Activated CD4-positive, alpha-beta T cell treated with anti-CD3 and anti-CD28 coated beads for 48 hours (primary cell): ENCODE data around the gene ZNF716.
"Not testable (repeated sequence)": the region's sequence is repeated elsewhere in the genome, so short reads cannot be mapped to it uniquely, and the experiment has no call there.

ENCODE experiments used
- DNase-seq: peaks from one replicate; pipeline ENCODE4 v3.0.0-alpha.2; 2020

Gene ZNF716

GRCh38 chr7:57449904-57450303, at the start of gene ZNF716:
Gene ZNF716 (plus strand): TSS chr7:57450177. CDS start chr7:57450289, 112 bp downstream.
- no peak for DNase-seq

DNA sequence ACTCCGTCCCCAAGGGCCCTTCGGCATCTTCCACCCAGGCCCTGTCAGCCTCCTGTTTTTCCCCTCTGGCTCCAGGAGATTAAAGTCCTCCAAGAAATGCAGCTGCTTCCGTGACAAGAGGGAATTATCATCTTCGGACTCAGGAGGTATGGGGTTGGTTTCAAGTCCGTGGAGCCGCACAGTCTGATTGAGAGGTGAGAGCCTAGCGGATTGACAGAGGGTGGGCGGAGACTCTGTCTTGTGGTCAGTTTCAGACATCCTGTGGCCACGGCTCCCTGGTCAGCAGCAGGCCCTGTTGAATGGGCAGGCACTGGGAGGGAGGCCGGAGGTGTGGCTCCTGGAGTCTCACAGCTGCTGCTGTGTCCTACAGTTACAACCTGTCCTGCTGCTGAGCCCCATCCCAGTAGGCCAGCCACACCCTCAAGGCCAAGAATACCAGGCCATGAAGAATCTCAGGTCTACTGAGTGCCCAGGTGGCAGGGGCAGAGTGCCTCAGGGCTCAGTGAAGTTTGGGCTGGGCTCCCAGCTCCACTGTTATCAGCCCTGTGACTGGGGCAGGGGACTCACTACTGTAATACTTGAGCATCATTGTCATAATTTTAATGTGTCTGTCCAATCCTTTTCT, 49.3 kb upstream of the ZNF716 start:
- DNase-seq, result no peak

DNA sequence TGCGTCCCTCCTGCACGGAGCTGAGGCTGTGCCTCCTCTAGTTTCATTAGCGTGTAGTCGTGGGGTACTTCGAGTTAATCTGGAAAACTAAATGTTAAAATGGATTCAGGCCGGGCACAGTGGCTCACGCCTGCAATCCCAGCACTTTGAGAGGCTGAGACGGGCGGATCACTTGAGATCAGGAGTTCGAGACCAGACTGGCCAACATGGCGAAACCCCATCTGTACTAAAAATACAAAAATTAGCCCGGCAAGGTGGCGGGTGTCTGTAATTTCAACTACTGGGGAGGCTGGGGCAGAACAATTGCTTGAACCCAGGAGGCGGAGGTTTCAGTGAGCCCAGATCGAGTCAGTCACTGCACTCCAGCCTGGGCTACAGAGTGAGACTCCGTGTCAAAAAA, 46.9 kb upstream of the ZNF716 start:
- DNase-seq, result not testable (repeated sequence)

DNA sequence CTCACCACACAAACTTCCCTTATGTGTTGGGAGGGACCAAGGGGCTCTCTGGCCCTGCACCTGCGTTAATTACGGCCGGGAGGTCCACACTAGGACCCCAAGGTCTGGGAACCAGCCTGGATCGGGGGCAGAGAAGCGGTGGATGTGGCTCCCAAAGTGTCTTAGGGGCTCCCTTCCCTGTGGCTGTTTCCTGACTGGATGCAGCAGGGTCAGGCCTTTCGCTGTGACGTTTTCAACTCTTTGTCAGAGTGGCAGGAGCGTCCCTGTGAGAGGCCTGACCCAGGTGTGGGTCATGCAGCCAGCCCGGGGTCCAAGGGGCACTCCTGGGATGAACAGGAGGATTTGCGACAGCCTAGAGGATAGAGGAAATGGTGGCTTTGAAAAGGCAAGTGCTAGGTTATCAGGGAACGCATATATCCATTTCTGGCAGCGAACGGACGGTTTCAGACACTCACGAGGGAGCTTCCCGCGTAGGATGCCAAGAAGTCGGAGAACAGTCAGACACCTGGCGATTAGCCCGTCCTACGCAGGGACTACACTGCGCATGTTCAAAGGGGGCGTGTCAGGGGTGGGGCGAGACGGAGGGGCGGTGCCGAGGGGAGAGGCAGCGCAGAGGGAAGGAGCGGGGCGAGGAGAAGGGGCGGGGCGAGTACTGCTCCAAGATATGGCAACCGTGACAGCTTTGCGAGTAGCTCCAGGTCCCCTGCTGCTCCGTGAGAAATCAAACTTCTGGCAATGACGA, 46.2 kb upstream of the ZNF716 start:
- no peak for DNase-seq

GRCh38 chr7:57404343-57404966, 45.5 kb upstream of the ZNF716 start:
- DNase-seq, result no peak

- no peak for DNase-seq
Measured at GRCh38 chr7:57404967-57405421, 45.0 kb upstream of the ZNF716 start.

DNA sequence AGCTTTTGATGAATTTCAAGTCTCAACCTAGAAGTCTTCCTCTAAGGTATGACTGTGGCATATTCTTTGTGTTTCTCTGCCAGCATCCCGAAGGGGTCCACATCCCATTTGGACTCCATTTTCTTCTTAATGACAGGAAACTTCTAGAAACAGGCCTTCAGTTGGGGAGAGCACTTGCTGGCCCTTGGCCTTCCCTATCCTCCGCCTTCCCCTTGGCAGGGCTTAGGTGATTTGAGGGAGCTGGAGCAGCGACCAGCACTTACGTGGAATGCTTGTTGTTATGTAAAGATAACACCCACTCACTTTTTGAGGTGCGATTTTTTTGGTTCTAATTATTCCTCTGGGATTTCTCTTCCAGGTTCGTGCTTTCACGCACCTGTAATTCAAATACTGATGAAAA, 42.9 kb upstream of the ZNF716 start:
- no peak for DNase-seq

DNA sequence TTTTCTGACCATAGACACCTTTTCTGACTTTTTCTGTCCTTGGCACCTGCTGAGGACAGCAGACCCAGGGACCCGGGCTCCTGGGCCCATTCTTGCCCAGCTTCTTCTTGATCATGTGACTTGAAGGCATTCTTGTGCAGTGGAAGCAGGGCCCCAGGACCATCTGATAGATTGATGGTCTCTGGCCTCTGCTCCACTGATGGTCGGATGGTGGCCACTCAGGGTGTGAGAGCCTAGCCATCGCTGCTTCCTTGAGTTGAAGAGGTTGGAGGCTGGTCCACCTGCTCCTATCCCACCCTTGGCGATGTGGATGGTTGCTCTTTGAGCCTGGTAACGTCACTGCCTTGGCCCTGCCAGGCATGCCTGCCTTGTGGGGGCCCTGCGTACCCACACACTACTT, 37.8 kb upstream of the ZNF716 start:
- DNase-seq, result no peak

GRCh38 chr7:57412618-57413017, 37.4 kb upstream of the ZNF716 start:
- no peak for DNase-seq

- DNase-seq, result no peak
Measured at GRCh38 chr7:57413529-57414398, 36.2 kb upstream of the ZNF716 start.

- no peak for DNase-seq
Measured at GRCh38 chr7:57414415-57414814, 35.6 kb upstream of the ZNF716 start.

- DNase-seq, result no peak
Measured at GRCh38 chr7:57414852-57415251, 35.1 kb upstream of the ZNF716 start.

GRCh38 chr7:57415326-57415725, 34.7 kb upstream of the ZNF716 start:
- no peak for DNase-seq

GRCh38 chr7:57415730-57416129, 34.2 kb upstream of the ZNF716 start:
- no peak for DNase-seq

GRCh38 chr7:57416601-57417358, 33.2 kb upstream of the ZNF716 start:
- no peak for DNase-seq

- no peak for DNase-seq
Measured at GRCh38 chr7:57417736-57418135, 32.2 kb upstream of the ZNF716 start.

- no peak for DNase-seq
Measured at GRCh38 chr7:57423768-57424167, 26.2 kb upstream of the ZNF716 start.

DNA sequence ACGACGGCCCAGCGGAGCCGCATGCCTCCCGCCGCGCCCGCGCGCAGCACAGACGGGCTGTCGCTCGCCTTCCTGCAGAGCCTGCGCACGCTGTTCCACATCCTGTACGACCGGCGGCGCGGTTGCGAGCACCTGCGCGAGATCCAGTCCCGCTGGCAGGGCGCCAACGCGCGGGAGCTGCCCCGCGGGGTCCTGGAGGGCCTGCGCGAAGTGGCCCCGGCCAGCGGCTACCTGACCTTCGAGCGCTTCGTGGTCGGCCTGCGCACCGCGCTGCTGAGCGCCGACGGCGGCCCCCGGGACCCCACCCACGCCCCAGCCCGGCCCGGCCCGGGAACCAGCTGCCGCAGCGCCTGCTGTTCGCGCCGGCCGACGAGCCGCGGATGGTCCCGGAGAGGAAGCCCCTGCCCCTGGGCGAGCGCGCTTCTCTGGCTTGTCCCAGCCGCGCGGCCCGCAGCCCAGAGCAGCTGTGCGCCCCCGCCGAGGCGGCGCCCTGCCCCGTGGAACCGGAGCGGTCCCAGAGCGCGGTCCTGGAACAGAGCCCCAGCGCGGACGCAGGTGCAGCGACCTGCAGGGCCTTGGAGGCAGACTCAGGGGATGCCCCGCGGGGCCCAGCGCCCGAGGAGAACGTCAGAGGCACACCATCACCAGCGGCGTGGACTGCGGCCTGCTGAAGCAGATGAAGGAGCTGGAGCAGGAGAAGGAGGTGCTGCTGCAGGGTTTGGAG, 25.3 kb upstream of the ZNF716 start:
- DNase-seq, result no peak

GRCh38 chr7:57425239-57425944, 24.6 kb upstream of the ZNF716 start:
- DNase-seq, result no peak

GRCh38 chr7:57425969-57426628, 23.9 kb upstream of the ZNF716 start:
- no peak for DNase-seq
